H1 (cell line): ENCODE measurements around the gene IGSF5.

ENCODE experiments used
- CTCF ChIP-seq, 3 experiments: IDR thresholded peaks; 1 replicate in 2 of 3; 2 replicates in 1 of 3; pipeline versions ENCODE4 v1.5.1 to v1.6.1; 2011; ENCODE audit warnings: low read length in 3 of 3, mild to moderate bottlenecking in 3 of 3, inconsistent platforms in 2 of 3, low read depth in 1 of 3, moderate library complexity in 1 of 3; ENCODE audit not compliant: insufficient read depth in 1 of 3; ENCODE audit errors: control extremely low read depth in 1 of 3
- MAFK ChIP-seq: IDR thresholded peaks from 2 replicates; pipeline ENCODE4 v1.6.1; 2012; ENCODE audit warnings: low read depth, mild to moderate bottlenecking, improper control_type of control experiment, low read length
- SUZ12 ChIP-seq: fragments of 200-600 bp; sonication (generic); IDR thresholded peaks from 2 replicates; pipeline ENCODE4 v1.6.1; 2012; ENCODE audit warnings: mild to moderate bottlenecking, inconsistent platforms, low read length, moderate library complexity, mixed read lengths

GRCh38 chr21:39843483-39843882 is 98.5 kb downstream of the IGSF5 start:
- TF ChIP-seq CTCF (IDR thresholded peaks at IDR 0.05; ENCODE audit: control extremely low read depth in 1 of 3, insufficient read depth in 1 of 3, low read depth in 1 of 3, low read length in 3 of 3) (no peak), SUZ12 (no peak), MAFK (no peak)
